Measurements from ENCODE around the gene SLC1A2.

The SLC1A2 gene

DNA sequence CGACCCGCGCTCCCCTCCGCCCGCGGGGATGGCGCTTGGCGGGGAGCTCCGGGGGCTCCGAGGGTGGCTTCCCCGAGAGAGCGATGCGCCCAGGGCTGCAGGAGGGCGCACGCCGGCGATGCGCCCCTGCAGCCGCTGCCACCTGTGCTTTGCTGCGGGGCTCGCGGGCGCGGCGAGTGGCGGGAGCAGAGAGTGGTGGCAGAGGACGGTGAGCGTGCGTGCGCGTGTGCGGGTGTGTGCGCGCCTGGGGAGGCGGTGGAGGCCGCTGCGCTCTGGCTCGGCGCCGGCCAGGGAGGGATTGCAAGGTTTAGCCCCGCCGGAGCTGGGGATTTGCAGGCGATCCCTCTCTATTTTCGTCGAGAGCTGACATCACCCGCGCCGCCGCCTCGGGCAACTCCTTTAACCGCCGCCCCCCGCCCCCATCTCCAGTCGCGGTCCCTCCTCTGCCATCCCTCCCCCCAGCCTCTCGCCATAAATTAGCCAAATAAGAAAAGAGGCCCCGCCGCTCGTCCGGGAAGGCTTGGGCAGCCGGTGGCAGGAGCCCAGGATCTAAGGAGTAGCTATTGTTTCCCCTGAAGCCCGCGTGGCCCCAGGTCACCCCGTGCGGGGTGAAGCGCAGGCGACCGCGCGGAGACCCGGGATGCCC, at the start of gene SLC1A2:
Gene SLC1A2 (minus strand): TSS at position 375 of the 646 bp plus-strand sequence. CDS start 592 bp downstream, outside the sequence.
- DNase-seq: no peak

DNA sequence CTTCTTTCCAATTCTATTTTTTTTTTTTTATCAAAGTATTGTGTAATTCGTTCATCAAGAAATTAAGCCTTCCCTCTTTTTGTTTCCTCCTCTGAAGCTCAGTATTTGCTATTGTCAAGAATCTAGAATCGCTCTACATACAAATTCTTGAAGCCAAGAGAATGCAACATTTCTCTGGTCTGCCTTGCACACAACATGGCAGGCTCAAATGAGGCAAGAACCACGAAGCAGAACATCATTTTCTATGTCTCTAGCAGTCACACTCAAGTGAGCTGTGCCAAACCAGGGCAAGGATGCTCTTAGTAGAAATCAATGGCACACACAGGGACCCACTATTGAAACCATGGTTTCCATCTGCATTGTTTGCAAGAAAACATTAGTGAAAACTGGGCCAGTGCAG, 46.7 kb upstream of the SLC1A2 start:
- no peak for DNase-seq

DNA sequence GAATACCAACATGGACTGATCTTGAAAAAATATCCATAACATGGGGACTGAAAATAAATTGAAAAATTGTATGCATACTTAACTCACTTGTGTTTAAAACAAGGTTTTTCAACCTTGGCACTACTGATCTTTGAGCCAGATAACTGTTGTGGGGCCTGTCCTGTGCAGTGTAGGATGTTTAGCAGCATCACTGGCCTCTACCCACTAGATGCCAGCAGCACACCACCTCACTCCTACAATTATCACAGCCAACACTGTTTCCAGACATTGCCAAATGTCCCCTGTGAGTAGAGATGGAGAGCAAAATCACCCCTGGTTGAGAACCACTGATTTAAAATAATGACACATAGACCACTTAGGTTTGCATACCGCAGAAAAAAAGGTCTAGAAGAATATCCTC, 45.0 kb upstream of the SLC1A2 start:
- DNase-seq: no peak

DNA sequence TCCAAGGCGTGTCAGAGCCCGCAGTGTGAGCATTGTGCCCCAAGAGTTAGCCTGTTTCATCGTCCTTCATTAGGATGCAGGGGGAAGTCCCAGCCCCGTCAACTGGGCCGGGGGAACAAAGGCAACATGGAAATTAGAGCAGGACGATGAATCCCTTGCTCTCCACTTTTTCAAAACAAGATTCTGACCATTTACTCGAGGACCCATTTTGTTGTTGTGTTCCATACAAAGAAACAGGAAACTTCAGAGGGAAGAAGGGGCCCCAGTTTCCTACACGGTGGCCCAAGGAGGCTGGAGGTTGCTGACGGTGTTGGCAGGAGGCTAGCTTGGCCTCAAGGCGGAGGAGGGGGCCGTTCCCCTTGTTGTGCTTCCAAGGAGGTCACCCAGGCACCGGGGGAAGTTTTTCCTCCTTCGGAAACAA, 44.0 kb upstream of the SLC1A2 start:
- DNase-seq: no peak

DNA sequence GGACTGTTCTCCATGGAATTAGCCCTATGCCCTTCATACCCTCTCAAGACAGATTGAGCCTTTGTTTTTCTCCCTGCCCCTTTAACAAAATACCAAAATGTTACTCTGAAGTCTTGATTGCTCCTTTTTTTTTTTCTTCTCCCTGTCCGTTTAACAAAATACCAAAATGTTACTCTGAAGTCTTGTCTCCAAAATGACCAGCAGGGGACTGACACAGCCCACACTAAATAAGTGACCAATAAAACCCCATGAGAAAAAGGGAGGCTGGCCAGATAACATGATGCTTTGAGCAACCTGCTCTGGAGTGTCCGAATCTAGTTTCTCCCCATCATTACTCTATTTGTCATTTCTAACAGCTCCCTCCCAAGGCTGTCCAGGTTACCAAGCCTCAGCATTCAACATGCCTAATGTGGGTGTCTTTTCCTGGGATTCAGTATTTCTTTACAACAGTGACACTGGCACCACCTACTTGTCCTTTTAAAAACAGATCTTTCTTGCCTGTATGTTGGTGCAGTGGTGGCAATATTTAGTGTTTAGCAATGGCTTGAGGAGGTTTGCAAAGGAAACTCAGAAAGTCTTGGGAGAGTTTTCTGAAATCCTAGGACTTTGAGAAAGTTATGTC, 42.7 kb upstream of the SLC1A2 start:
- DNase-seq: no peak

DNA sequence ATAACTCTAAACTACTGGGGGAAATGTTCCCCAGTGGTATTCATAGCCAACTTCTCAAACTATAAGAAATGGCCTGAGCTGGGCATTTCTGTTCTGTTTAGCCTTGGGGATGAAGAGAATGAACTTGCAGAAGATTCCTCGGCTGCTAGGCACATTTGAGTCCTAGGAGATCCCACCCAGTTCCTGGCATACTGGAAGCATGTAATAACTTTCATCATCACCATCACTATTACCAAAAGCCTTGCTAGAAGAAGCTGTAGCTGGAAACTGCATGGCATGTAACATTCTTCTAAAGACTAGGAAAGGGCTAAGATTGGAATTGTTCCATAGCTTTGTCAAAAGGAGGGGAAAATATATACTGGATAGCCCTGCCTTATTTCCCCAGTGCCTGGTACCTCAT, 40.1 kb upstream of the SLC1A2 start:
- DNase-seq: no peak

DNA sequence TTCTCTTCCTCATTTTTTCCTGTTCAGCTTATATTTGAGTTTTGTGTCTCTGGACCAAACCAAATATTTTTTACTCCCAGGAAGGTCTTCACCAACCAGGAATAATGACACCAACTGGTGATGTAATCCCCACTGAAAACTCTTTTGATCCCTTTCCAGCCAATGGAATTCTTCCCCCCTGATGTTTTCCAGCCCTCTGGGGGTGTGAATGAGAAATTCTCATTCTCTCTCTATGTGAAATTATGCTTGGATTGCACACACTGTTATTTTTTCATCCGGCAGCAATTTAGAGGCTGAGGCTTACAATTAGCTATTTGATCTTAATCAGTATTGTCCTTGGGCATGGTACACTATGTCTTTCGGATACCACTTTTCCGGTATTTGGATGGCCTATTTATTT, 39.5 kb upstream of the SLC1A2 start:
- DNase-seq: no peak

DNA sequence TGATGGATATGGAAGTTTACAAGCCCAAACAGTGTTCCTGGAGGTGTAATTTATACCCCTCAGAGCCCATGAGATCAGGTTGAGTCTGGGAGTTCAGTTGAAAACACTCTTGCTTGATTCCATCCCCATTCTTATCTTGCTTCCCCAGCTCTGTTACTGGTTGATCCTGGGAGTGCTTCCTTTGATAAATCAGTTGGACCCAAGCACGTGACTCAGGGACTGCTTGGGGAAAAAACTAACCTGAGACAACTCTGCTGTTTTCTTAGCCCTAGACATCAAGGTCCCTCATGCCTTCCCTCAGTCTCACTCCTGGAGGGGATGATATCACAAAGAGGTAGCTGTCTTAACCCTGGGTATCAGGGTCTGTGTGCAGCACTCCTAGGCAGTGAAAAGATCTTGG, 35.0 kb upstream of the SLC1A2 start:
- no peak for DNase-seq

DNA sequence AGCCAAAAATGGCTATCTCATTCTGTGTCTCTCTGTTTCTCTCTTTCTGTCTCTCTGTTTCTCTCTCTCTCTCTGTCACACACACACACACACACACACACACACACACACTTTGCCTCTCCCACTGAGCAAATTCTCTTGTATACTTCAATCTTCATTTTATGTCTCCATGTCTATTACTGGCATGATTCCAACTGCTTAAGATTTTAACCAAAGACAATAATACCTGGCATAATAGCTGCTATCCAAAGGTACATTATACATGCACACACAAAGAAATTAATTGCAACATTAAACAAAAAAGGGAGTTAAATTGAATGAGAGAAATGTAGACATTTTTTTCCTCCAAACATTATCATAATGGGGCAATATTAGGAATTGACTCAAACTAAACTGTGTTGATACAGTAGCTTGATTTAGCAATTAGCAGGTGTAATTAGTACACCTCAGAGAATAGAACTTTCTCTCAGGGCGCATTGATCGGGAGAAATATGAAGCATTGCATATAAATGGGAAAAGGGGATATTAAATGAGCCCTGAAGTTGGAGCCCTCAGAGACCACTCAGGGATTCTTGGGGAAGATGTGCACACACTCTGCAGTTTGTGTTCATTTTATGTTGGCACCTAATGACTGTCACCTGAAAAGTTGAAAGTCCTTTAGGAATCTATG, 17.4 kb upstream of the SLC1A2 start:
- no peak for DNase-seq

DNA sequence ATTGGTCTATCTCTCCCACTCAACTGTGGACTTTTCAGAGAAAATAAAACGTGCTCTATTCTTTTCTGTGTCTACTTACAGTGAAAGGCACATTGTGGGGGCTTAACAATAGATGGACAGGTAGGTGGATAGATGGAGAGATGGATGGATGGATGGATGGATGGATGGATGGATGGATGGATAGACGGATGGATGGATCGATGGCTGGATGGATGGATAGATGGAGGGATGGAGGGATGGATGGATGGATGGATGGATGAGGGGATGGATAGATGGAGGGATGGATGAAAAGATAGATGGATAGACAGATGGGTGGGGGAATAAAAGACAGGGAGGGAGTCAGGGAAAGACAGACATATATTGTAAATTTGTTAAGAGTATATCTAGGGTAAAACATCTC, 14.2 kb upstream of the SLC1A2 start:
- DNase-seq: no peak

DNA sequence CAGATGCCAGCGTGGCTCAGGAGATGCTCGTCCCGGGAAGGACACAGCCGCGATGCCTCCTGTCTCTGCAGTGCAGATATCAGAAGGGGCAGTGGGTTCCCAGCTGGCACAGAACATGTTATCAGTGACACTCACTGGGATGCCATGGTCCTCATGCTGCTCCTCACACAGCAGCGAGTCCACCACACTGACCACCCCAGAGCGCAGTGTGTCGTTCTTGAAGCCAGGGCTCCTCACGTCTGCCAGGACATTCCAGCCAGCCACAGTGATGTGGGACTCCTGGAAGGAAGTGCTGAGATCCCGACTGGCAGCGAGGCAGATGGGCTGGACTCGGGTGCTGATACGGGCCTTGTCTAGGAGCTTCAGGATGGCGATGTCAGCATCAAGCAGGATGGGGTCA, 13.1 kb upstream of the SLC1A2 start:
- DNase-seq: no peak

DNA sequence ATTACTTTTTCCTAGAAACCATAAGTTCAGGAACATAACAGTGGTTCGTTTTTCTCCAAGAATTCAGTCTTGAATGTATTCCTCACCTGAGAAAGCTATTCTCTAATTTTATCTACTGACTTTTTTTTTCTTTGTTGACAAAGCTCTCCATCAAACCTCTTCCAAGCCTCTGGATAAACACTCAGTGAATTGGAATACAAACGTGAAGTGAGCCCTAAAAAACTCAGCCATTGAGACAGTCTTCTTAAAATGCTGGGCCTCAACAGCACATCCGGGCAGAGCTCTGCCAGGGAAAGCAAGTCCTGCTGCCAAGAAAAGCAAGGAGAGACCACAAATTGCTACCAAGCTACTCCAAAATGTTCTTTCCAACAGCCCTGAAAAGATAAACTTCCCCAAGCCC, 7.7 kb upstream of the SLC1A2 start:
- no peak for DNase-seq

DNA sequence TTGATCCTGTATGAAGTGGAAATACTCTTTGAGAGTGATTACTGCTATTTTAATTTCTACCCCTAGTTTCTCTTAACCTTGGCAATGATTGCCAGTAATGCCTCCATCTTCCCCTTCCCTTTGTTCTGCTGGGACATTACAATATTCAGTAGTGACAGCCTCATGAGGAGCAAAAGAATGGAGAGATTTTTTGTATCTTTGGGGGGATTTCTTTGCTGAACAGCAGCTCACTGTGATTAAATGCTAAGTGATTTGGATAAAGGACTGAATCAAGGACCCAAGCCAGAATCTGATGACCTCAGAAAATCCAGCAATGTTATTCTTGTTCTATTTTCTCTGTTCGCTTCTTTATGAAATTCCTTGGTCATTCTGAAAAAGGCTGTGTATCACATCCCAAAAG, 7.0 kb upstream of the SLC1A2 start:
- DNase-seq: no peak

DNA sequence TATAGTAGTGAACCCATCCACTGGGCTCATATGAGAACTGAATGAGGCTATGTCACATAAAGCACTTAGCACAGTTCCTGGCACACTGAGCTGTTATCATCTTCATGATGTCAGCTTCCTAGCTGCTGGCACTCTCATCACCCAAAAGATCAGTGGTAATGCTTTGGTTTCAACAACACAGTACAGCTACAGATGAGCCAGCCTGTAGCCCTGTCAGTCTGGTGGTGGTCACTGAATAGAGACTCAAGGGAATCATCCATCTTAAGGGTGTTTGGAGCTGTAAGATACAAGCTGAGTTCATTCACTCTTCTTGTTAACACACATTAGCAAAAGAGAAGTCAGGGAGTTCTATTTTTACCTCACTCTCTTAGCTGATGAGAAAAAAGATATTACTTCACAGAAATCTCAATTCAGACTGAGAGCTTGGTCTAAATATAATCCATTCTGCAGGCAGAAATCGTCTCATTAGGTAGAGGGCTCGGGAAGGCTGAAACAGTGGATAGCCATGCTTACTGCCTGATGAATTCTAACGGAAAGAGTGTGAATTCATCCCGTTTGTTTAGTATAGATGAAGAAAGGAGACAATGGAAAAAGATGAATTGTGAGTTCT, 6.3 kb upstream of the SLC1A2 start:
- no peak for DNase-seq

DNA sequence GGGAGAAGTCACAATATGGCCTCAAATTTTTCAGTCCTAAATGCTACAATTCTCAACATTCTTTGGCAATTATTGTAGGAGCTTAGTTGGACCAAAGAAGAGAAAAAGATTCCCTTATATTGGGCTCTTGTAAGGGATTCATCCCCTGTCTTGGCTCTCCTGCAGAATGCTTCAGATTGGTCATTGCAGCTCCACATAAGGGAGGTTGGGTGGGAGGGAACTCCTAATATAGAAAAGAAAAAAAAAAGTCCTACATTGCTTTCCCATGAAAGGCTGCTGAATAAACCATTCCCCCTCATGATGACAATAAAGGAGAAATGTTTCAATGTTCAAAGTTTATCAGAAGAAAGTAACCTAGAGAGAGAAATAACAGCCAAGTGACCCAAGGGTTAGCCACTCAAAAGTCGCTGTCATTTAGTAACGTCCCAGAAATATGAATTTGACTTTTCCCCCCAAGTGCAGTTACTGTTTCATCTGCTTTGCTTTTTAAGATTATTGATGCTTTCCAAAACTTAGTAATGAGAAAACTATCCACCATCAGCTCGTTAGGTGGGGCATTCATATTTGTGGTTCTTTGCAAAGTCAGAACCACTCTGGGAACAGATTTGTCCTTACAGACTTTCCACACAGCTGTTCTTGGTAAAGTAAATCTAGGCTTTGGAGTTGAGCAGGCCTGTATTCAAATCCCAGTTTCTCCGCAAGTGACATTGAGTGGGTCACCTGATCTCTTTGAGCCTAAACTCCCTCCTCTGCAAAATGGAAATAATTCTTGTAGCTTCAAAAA, 5.0 kb upstream of the SLC1A2 start:
- DNase-seq: no peak

DNA sequence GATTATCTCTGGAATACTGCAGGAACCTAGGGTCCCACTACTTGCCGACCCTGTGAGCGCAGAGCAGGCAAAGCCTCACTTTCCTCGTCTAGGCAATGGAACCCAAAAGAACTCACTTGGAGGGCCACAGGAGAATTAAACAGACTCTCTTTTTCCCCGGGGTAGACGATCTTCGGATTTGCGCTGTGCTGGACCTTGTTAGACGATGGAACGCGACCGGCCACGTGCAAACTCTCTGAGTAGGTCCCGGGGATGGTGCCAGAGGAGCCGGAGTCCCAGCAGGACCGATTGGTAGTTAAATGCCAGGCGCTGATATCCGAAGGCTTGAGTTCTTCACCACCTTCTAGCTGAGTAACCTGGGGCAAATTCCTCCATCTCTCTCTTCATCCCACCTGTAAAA, 1.0 kb upstream of the SLC1A2 start:
- DNase-seq: no peak

DNA sequence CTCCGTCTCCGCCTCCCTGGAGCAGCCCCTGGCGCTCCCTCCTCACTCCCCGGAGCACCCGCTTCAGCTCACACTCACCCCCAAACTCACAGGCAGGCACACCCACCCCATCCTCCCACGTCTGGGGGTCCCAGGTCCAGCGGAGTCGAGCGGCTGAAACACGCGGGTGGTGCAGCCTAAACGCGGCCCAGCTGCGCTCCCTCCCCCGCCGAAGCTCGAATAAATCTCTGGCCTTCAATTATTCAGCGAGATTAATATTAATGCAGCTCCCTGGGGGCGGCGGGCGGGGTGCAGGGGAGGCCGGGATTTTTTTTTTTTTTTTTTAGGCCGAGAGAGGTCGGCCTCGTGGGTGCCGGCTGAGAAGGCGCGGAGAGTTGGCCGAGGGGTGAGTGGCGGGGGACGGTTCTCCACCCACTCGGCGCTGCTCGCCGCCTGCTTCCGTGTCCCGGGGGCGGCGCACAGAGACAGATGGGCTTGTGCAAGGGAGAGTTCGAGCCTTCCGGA, 524 bp upstream of the SLC1A2 start:
- no peak for DNase-seq

DNA sequence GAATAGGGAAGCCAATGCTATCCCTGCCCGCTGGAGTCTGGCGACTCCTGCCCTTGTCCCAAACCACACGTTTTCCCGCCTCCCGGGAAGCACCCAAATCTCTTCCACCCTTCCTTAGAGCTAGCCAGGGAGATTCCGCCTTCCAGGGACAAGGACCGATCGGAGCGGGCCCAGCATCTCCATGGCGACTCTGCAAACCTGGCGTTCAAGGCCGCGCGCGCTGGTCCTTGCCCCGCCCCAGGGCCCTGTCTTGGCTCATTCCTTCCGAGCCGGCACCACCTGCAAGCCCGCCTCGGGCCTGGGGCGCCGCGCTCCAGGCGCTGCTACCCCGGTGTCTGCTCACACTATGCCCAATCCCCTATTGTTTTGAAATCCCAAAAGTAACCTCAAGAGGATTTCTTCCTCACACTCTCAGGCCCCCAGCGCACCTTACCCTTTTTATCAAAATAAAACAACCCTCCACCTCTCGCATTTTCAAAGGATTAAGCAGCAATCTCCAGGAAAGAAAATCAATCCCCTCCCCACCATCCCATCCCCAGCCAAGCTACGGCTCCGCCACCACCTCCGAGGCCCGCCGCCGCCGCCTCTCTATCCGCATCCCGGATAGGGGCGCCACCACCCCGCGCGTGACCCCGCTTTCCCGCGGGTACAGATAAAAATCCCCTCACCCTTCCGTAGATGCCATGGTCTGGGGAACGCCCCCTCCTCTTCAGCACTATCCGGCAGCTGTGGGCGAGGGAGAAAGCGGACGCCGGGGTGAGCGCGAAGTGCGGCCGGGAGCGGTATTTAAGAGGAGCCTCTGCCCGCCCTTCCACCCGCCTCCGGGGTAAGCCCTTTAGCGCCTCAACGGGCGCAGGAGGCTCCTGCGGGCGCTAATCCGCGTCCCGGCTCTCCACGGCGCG, 825 bp downstream of the SLC1A2 start:
- DNase-seq: no peak

DNA sequence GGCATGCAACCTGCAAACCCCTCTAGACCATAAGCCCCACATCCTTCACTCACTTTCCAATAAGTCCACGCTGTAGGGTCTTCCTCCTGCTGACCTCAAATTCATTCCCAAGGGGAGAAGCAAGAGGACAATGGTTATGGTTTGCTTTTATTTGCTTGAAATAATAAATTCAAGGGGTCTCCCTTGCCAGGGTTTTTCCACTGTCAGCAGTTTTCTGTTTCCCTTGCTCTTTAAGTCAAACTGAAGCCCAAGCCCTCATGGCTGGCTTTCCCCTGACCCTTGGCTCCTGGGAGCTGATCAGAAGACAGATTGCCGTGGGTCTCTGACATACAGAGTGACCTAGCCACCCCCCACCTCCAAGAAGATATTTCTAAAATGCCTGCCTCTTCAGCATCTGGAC, 3.9 kb downstream of the SLC1A2 start:
- no peak for DNase-seq

DNA sequence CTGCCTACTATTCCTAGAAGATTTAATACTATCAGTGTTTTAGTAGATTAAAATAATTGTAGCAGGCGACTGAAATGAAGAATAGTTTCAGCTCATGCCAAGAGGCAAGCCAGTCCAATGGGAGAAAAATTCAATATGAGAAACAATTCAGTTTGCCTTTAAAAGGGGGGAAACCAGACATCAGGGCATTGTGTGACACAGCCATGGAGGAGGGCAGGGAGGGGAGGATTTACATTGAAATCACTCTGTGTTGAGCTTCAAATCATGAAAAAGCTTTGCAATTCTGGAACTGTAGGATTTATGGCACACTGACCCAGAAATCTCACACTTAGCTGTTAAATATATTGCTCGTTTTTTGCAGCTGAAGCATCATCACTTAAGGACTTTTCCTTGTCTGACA, 4.6 kb downstream of the SLC1A2 start:
- no peak for DNase-seq

DNA sequence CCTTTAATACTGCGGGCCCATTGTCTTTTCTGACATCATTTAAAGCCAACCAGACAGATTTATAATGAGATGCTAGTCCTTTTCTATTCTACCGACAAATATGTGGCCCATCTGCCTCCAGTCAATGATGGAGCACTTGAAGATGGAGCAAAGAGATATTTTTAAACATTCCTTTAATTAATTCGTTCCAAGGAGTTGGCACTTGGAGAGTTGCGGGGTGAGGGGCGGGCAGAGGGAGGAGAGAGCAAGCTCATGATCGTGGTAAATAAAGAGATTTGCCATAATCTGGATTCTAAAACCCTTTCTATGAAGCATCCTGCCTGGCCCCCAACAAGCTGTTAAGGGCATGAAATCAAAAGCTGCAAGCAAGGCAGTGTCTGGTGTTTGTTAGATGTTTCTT, 5.0 kb downstream of the SLC1A2 start:
- no peak for DNase-seq

DNA sequence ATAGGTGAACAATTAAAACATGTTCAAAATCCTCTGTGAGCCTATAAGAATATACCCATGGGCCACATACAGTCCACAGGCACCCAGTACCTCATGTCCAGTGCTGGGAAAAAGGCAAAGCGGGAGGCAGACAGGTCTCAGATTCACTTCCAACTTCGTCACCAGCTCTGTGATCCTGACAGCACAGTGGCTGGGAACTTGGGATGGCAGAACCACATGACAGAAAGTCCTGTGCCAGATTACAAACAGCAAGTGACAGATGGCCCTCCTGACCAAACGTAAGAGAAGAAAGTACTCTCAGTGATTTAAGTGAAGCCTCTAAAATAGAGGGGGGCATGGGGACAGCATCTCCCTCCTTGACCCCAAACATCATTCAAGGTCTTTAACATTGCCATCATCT, 5.8 kb downstream of the SLC1A2 start:
- no peak for DNase-seq
